Limb (tissue), 2 donors: ENCODE results near the gene UQCC2.

Experiments
- DNase-seq, 2 donors: peaks; one replicate each; pipeline ENCODE4 v3.0.0-alpha.2; 2016; ENCODE audit errors: extremely low spot score in 2 of 2

The UQCC2 gene

GRCh38 chr6:33744001-33744848 lies 32.7 kb upstream of the UQCC2 start:
- DNase-seq: peak; percentile 72 to 86

GRCh38 chr6:33742837-33743236 lies 31.3 kb upstream of the UQCC2 start:
- no peak for DNase-seq

GRCh38 chr6:33742092-33742491 lies 30.6 kb upstream of the UQCC2 start:
- DNase-seq: no peak

GRCh38 chr6:33740794-33741193 lies 29.3 kb upstream of the UQCC2 start:
- no peak for DNase-seq

GRCh38 chr6:33740204-33740608 lies 28.7 kb upstream of the UQCC2 start:
- no peak for DNase-seq

- DNase-seq: no peak
Measured at GRCh38 chr6:33739571-33739970, 28.1 kb upstream of the UQCC2 start.

- DNase-seq: no peak
Measured at GRCh38 chr6:33738879-33739278, 27.4 kb upstream of the UQCC2 start.

GRCh38 chr6:33738153-33738552 lies 26.7 kb upstream of the UQCC2 start:
- no peak for DNase-seq

- DNase-seq: no peak
Measured at GRCh38 chr6:33737267-33738026, 25.9 kb upstream of the UQCC2 start.

GRCh38 chr6:33735216-33735615 lies 23.7 kb upstream of the UQCC2 start:
- no peak for DNase-seq

GRCh38 chr6:33733709-33734007 lies 22.2 kb upstream of the UQCC2 start:
- no peak for DNase-seq

GRCh38 chr6:33732817-33733708 lies 21.6 kb upstream of the UQCC2 start:
- DNase-seq: no peak

GRCh38 chr6:33732385-33732784 lies 20.9 kb upstream of the UQCC2 start:
- DNase-seq: no peak

GRCh38 chr6:33731751-33732282 lies 20.3 kb upstream of the UQCC2 start:
- DNase-seq: no peak

GRCh38 chr6:33731035-33731434 lies 19.5 kb upstream of the UQCC2 start:
- DNase-seq: no peak

GRCh38 chr6:33730611-33731010 lies 19.1 kb upstream of the UQCC2 start:
- DNase-seq: no peak

GRCh38 chr6:33729059-33729458 lies 17.6 kb upstream of the UQCC2 start:
- no peak for DNase-seq

- DNase-seq: no peak
Measured at GRCh38 chr6:33728438-33728837, 16.9 kb upstream of the UQCC2 start.

GRCh38 chr6:33727932-33728331 lies 16.4 kb upstream of the UQCC2 start:
- DNase-seq: no peak

- no peak for DNase-seq
Measured at GRCh38 chr6:33727126-33727525, 15.6 kb upstream of the UQCC2 start.

- no peak for DNase-seq
Measured at GRCh38 chr6:33726696-33727095, 15.2 kb upstream of the UQCC2 start.
